GM23338 (cell line): Measurements from ENCODE around the gene ZNF653. TPM values are rescaled to one million over a fixed set of nuclear protein-coding genes. Genes with fewer than 3 reads are reported as not detected.

Source experiments
- ATAC-seq: fragments of 200-7000 bp; cut with Tn5 transposase; 3 replicates; pipeline ENCODE4 v1.9.1; 2020
- DNase-seq: peaks from one replicate; pipeline ENCODE4 v3.0.0-alpha.2; 2015; ENCODE audit warnings: low spot score
- H2AFZ ChIP-seq: fragments of 200-600 bp; sonication (generic); 2 replicates; pipeline ENCODE4 v1.8.0; 2016; ENCODE audit warnings: antibody characterized with exemption, mild to moderate bottlenecking, moderate library complexity
- H3F3A ChIP-seq: fragments of 200-600 bp; sonication (generic); replicated peaks from 2 replicates; pipeline ENCODE4 v1.8.0; 2017; ENCODE audit warnings: antibody characterized with exemption, mixed run types, low read depth
- H3K27ac ChIP-seq: fragments of 200-600 bp; sonication (generic); 2 replicates; pipeline ENCODE4 v1.6.1; 2016; ENCODE audit warnings: low read depth
- H3K27me3 ChIP-seq: fragments of 200-600 bp; sonication (generic); 2 replicates; pipeline ENCODE4 v1.8.0; 2016; ENCODE audit warnings: mild to moderate bottlenecking, mixed run types, moderate library complexity; ENCODE audit not compliant: insufficient read depth
- H3K36me3 ChIP-seq: fragments of 200-600 bp; sonication (generic); 2 replicates; pipeline ENCODE4 v1.8.0; 2016; ENCODE audit warnings: mild to moderate bottlenecking; ENCODE audit not compliant: insufficient read depth
- H3K4me1 ChIP-seq: fragments of 200-600 bp; sonication (generic); 2 replicates; pipeline ENCODE4 v1.8.0; 2016; ENCODE audit warnings: mild to moderate bottlenecking, moderate library complexity; ENCODE audit not compliant: insufficient read depth
- H3K4me2 ChIP-seq: fragments of 200-600 bp; sonication (generic); 2 replicates; pipeline ENCODE4 v1.7.1; 2017; ENCODE audit warnings: mixed run types
- H3K4me3 ChIP-seq: fragments of 200-600 bp; sonication (generic); 2 replicates; pipeline ENCODE4 v1.6.1; 2016; ENCODE audit warnings: mixed run types
- H3K79me2 ChIP-seq: fragments of 200-600 bp; sonication (generic); replicated peaks from 2 replicates; pipeline ENCODE4 v1.8.0; 2017; ENCODE audit warnings: mild to moderate bottlenecking; ENCODE audit not compliant: insufficient read depth
- H3K9me2 ChIP-seq: fragments of 200-600 bp; sonication (generic); 2 replicates; pipeline ENCODE4 v1.8.0; 2017; ENCODE audit not compliant: insufficient read depth
- H4K20me1 ChIP-seq: fragments of 200-600 bp; sonication (generic); replicated peaks from 2 replicates; pipeline ENCODE4 v1.8.0; 2017; ENCODE audit warnings: mild to moderate bottlenecking; ENCODE audit not compliant: insufficient read depth
- H3K27ac Mint-ChIP-seq: 2 replicates; pipeline ENCODE4 v1.8.0; 2020; ENCODE audit warnings: inconsistent platforms, mild to moderate bottlenecking, moderate library complexity, mixed read lengths
- H3K27me3 Mint-ChIP-seq: 3 replicates; pipeline ENCODE4 v1.8.0; 2022; ENCODE audit warnings: low read depth, mild to moderate bottlenecking, moderate library complexity, mixed read lengths, inconsistent platforms; ENCODE audit not compliant: insufficient read depth, poor library complexity
- H3K36me3 Mint-ChIP-seq: 3 replicates; pipeline ENCODE4 v1.8.0; 2021; ENCODE audit warnings: low read depth, mild to moderate bottlenecking, inconsistent platforms, moderate library complexity, mixed read lengths
- H3K4me1 Mint-ChIP-seq: 3 replicates; pipeline ENCODE4 v1.8.0; 2020; ENCODE audit warnings: mild to moderate bottlenecking, inconsistent platforms, mixed read lengths
- H3K4me3 Mint-ChIP-seq: 3 replicates; pipeline ENCODE4 v1.8.0; 2021; ENCODE audit warnings: moderate library complexity, mild to moderate bottlenecking, inconsistent platforms, mixed read lengths
- H3K9me3 Mint-ChIP-seq: 3 replicates; pipeline ENCODE4 v1.8.0; 2020; ENCODE audit warnings: moderate library complexity, mild to moderate bottlenecking, inconsistent platforms, mixed read lengths
- ETS1 ChIP-seq: IDR thresholded peaks from 2 replicates; pipeline ENCODE4 v1.6.1; 2016; ENCODE audit warnings: antibody characterized with exemption
- EZH2phosphoT487 ChIP-seq: fragments of 200-600 bp; sonication (generic); IDR thresholded peaks from one replicate; pipeline ENCODE4 v1.8.1; 2018; ENCODE audit warnings: antibody characterized with exemption; ENCODE audit not compliant: unreplicated experiment
- JUNB ChIP-seq: IDR thresholded peaks from one replicate; pipeline ENCODE4 v1.6.1; 2016; ENCODE audit warnings: antibody characterized with exemption; ENCODE audit not compliant: unreplicated experiment
- NANOG ChIP-seq: IDR thresholded peaks from 2 replicates; pipeline ENCODE4 v1.6.1; 2016; ENCODE audit warnings: antibody characterized with exemption, borderline replicate concordance
- STAT1 ChIP-seq: IDR thresholded peaks from one replicate; pipeline ENCODE4 v1.6.1; 2016; ENCODE audit warnings: antibody characterized with exemption; ENCODE audit not compliant: unreplicated experiment
- ZNF114 ChIP-seq: fragments of 250-450 bp; sonication (Bioruptor Pico); IDR thresholded peaks from 2 replicates; pipeline ENCODE4 v1.5.0; 2020; ENCODE audit warnings: mild to moderate bottlenecking, moderate library complexity
- ZNF462 ChIP-seq: fragments of 250-450 bp; sonication (Bioruptor Pico); IDR thresholded peaks from 2 replicates; pipeline ENCODE4 v1.5.0; 2020; ENCODE audit warnings: mild to moderate bottlenecking, moderate library complexity
- polyA plus RNA-seq: library from polyadenylated mRNA; unstranded; fragments of >200 nt; fragmentation: Nextera tagmentation; extraction: Ambion mirVana; gene quantifications from 2 replicates; pipeline ENCODE4 v1.2.1, GENCODE V29; 2016
- total RNA-seq: library from RNA; depleted of rRNA; stranded (reverse); fragments of >200 nt; shearing (Covaris generic); gene quantifications from 2 replicates; pipeline ENCODE4 v1.2.3, GENCODE V29; 2014
- TF ChIP-seq, protein P1 (sequence below): IDR thresholded peaks from one replicate; pipeline ENCODE4 v1.6.1; 2018; ENCODE audit warnings: antibody characterized with exemption; ENCODE audit not compliant: unreplicated experiment

The ZNF653 gene
- total and polyA plus RNA-seq, 2 experiments from 2014 or later = 2.5 to 5.3 TPM

- Histone ChIP-seq H3K79me2 (no peaks in the 10 kb centered on the region), H3K36me3 (no peaks in the 10 kb centered on the region), H3K9me2 (no peaks in the 10 kb centered on the region), H3K4me3 (no peak overlapping the region), H3K4me2 (no peak overlapping the region), H3F3A (peaks cover 9% of the 10 kb centered on the region), H3K27ac (no peak overlapping the region), H3K4me1 (peaks cover 8% of the 10 kb centered on the region), H3K27me3 (peaks cover 13% of the 10 kb centered on the region), H4K20me1 (no peaks in the 10 kb centered on the region), H2AFZ (no peak overlapping the region)
- ATAC-seq (no peak), DNase-seq (no peak)
- Mint-ChIP-seq H3K4me1 (peaks cover 3% of the 10 kb centered on the region; the same call in 2 of the 3 replicates), H3K36me3 (peaks cover 4% of the 10 kb centered on the region; the same call in 2 of the 3 replicates), H3K4me3 (no peak overlapping the region), H3K9me3 (no peaks in the 10 kb centered on the region; the same call in 2 of the 3 replicates), H3K27ac (no peak overlapping the region), H3K27me3 (peaks cover 23% of the 10 kb centered on the region)
- TF ChIP-seq JUNB = no peak
- no peak for TF ChIP-seq ZNF462 (CRISPR knock-in tag)
- no peak for TF ChIP-seq NANOG
- no peak for TF ChIP-seq EZH2phosphoT487
- no peak for TF ChIP-seq ZNF114 (CRISPR knock-in tag)
- TF ChIP-seq ETS1 = no peak
- TF ChIP-seq, protein P1, sequence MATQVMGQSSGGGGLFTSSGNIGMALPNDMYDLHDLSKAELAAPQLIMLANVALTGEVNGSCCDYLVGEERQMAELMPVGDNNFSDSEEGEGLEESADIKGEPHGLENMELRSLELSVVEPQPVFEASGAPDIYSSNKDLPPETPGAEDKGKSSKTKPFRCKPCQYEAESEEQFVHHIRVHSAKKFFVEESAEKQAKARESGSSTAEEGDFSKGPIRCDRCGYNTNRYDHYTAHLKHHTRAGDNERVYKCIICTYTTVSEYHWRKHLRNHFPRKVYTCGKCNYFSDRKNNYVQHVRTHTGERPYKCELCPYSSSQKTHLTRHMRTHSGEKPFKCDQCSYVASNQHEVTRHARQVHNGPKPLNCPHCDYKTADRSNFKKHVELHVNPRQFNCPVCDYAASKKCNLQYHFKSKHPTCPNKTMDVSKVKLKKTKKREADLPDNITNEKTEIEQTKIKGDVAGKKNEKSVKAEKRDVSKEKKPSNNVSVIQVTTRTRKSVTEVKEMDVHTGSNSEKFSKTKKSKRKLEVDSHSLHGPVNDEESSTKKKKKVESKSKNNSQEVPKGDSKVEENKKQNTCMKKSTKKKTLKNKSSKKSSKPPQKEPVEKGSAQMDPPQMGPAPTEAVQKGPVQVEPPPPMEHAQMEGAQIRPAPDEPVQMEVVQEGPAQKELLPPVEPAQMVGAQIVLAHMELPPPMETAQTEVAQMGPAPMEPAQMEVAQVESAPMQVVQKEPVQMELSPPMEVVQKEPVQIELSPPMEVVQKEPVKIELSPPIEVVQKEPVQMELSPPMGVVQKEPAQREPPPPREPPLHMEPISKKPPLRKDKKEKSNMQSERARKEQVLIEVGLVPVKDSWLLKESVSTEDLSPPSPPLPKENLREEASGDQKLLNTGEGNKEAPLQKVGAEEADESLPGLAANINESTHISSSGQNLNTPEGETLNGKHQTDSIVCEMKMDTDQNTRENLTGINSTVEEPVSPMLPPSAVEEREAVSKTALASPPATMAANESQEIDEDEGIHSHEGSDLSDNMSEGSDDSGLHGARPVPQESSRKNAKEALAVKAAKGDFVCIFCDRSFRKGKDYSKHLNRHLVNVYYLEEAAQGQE = no peak
- TF ChIP-seq STAT1 = no peak
Observed at GRCh38 chr19:11486661-11487503, 18.8 kb downstream of the ZNF653 start.
